GM19328 (cell line): Measurements from ENCODE around the gene TP73.
A peak's percentile ranks its signal among the peaks of the same experiment; 100 is the strongest.

Experiments
- ATAC-seq: cut with Tn5 transposase; IDR thresholded peaks from one replicate; pipeline ENCODE4 v1.9.1; 2021; ENCODE audit warnings: mild to moderate bottlenecking, moderate library complexity; ENCODE audit not compliant: unreplicated experiment

Gene TP73

GRCh38 chr1:3759164-3759563 lies 106.8 kb downstream of the TP73 start:
- ATAC-seq: no peak

GRCh38 chr1:3759796-3760195 lies 107.5 kb downstream of the TP73 start:
- no peak for ATAC-seq

- no peak for ATAC-seq
Measured at GRCh38 chr1:3761296-3762010, 109.1 kb downstream of the TP73 start.

GRCh38 chr1:3762151-3762872 lies 110.0 kb downstream of the TP73 start:
- no peak for ATAC-seq

GRCh38 chr1:3762873-3763228 lies 110.5 kb downstream of the TP73 start:
- ATAC-seq: no peak

- ATAC-seq: no peak
Measured at GRCh38 chr1:3763351-3764125, 111.2 kb downstream of the TP73 start.

GRCh38 chr1:3767328-3767925 lies 115.1 kb downstream of the TP73 start:
- no peak for ATAC-seq

- no peak for ATAC-seq
Measured at GRCh38 chr1:3768811-3769390, 116.6 kb downstream of the TP73 start.

GRCh38 chr1:3770047-3770765 lies 117.9 kb downstream of the TP73 start:
- ATAC-seq: no peak

GRCh38 chr1:3771108-3772026 lies 119.1 kb downstream of the TP73 start:
- no peak for ATAC-seq

- ATAC-seq: peak; percentile 58
Measured at GRCh38 chr1:3772027-3772714, 119.9 kb downstream of the TP73 start.

- ATAC-seq: peak; percentile 28
Measured at GRCh38 chr1:3772715-3773571, 120.6 kb downstream of the TP73 start, which contains the start of gene SMIM1. SMIM1 (plus strand) TSS chr1:3772749; CDS start chr1:3775374, 2,625 bp downstream.

- ATAC-seq: no peak
Measured at GRCh38 chr1:3773572-3774275, 121.4 kb downstream of the TP73 start.

- ATAC-seq: no peak
Measured at GRCh38 chr1:3774276-3774945, 122.1 kb downstream of the TP73 start.

- ATAC-seq: no peak
Measured at GRCh38 chr1:3774946-3775489, 122.7 kb downstream of the TP73 start.
